ENCODE data around the gene CIDEB. TPM values are rescaled to one million over a fixed set of nuclear protein-coding genes. Genes with fewer than 3 reads are reported as not detected.

CIDEB gene
- total and polyA plus RNA-seq, 2 of the 13 experiments (the other 11 are each of a cell fraction or from before 2014, with no cell fraction given): 35.8 to 110 TPM

- TF ChIP-seq PHF8 (CRISPR knock-in tag; IDR thresholded peaks at IDR 0.05) (no peak), ZNF775 (CRISPR knock-in tag; IDR thresholded peaks at IDR 0.05; ENCODE audit: borderline replicate concordance) (no peak), SALL1 (CRISPR knock-in tag; IDR thresholded peaks at IDR 0.05) (no peak), SMAD9 (CRISPR knock-in tag; IDR thresholded peaks at IDR 0.05) (peak; percentile 51; the same call in 1 of the 2 replicates), NFE2L1 (CRISPR knock-in tag; IDR thresholded peaks at IDR 0.05; ENCODE audit: borderline replicate concordance) (peak; percentile 68; the same call in 1 of the 2 replicates), ZFP62 (CRISPR knock-in tag; IDR thresholded peaks at IDR 0.05) (no peak), KLF16 (CRISPR knock-in tag; IDR thresholded peaks at IDR 0.05) (no peak), ZNF280B (CRISPR knock-in tag; IDR thresholded peaks at IDR 0.05; ENCODE audit: borderline replicate concordance) (0 out of 2 replicates have a peak, but pooled peaks have one; percentile 13), ZNF713 (CRISPR knock-in tag; IDR thresholded peaks at IDR 0.05) (0 out of 2 replicates have a peak, but pooled peaks have one; percentile 16), ZNF160 (CRISPR knock-in tag; IDR thresholded peaks at IDR 0.05) (peak; percentile 8; the same call in 1 of the 2 replicates), ZNF777 (CRISPR knock-in tag; IDR thresholded peaks at IDR 0.05) (0 out of 2 replicates have a peak, but pooled peaks have one; percentile 41), SIN3B (IDR thresholded peaks at IDR 0.05; ENCODE audit: low read length) (no peak), RAD21 (CRISPR knock-in tag; IDR thresholded peaks at IDR 0.05) (no peak), ZNF674 (CRISPR knock-in tag; IDR thresholded peaks at IDR 0.05; ENCODE audit: low read depth) (peak; percentile 85; the same call in 1 of the 2 replicates), SAFB2 (CRISPR knock-in tag; IDR thresholded peaks at IDR 0.05; ENCODE audit: borderline replicate concordance, low read depth) (peak; percentile 41; the same call in 1 of the 2 replicates), JUNB (CRISPR knock-in tag; IDR thresholded peaks at IDR 0.05; ENCODE audit: borderline replicate concordance) (no peak), ZNF790 (CRISPR knock-in tag; IDR thresholded peaks at IDR 0.05; ENCODE audit: borderline replicate concordance) (no peak), SOX6 (IDR thresholded peaks at IDR 0.05) (no peak), SOX6 (CRISPR knock-in tag; IDR thresholded peaks at IDR 0.05) (no peak), PAXIP1 (CRISPR knock-in tag; conservative IDR thresholded peaks at IDR 0.05) (no peak)
- TF ChIP-seq, protein P1, sequence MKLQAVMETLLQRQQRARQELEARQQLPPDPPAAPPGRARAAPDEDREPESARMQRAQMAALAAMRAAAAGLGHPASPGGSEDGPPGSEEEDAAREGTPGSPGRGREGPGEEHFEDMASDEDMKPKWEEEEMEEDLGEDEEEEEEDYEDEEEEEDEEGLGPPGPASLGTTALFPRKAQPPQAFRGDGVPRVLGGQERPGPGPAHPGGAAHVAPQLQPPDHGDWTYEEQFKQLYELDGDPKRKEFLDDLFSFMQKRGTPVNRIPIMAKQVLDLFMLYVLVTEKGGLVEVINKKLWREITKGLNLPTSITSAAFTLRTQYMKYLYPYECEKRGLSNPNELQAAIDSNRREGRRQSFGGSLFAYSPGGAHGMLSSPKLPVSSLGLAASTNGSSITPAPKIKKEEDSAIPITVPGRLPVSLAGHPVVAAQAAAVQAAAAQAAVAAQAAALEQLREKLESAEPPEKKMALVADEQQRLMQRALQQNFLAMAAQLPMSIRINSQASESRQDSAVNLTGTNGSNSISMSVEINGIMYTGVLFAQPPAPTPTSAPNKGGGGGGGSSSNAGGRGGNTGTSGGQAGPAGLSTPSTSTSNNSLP (IDR thresholded peaks at IDR 0.05; ENCODE audit: low read depth, low read length): peak; percentile 23; the same call in 1 of the 2 replicates
- TF ChIP-seq, protein P2, sequence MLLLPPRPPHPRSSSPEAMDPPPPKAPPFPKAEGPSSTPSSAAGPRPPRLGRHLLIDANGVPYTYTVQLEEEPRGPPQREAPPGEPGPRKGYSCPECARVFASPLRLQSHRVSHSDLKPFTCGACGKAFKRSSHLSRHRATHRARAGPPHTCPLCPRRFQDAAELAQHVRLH (CRISPR knock-in tag; IDR thresholded peaks at IDR 0.05; ENCODE audit: borderline replicate concordance, low read depth): no peak
- TF ChIP-seq, protein P3, sequence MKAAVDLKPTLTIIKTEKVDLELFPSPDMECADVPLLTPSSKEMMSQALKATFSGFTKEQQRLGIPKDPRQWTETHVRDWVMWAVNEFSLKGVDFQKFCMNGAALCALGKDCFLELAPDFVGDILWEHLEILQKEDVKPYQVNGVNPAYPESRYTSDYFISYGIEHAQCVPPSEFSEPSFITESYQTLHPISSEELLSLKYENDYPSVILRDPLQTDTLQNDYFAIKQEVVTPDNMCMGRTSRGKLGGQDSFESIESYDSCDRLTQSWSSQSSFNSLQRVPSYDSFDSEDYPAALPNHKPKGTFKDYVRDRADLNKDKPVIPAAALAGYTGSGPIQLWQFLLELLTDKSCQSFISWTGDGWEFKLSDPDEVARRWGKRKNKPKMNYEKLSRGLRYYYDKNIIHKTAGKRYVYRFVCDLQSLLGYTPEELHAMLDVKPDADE (CRISPR knock-in tag; IDR thresholded peaks at IDR 0.05): 0 out of 2 replicates have a peak, but pooled peaks have one; percentile 24
Observed at GRCh38 chr14:24307156-24307574, 612 bp downstream of the CIDEB start (continued).

Data from HepG2 (cell line).